Fibroblast of lung (primary cell): ENCODE results near the gene LIPG. TPM values are rescaled to one million over a fixed set of nuclear protein-coding genes. Genes with fewer than 3 reads are reported as not detected.

Experiments used
- DNase-seq, 2 donors: peaks; one replicate each; pipeline versions ENCODE4 v3.0.0 to v3.0.0-alpha.2; 2010; ENCODE audit warnings: low read depth in 2 of 2
- H2AFZ ChIP-seq: 2 replicates; pipeline ENCODE4 v1.5.1; 2012; ENCODE audit warnings: low read length, control low read depth, inconsistent platforms
- H3K27ac ChIP-seq: 2 replicates; pipeline ENCODE4 v1.5.1; 2011; ENCODE audit warnings: low read length, control low read depth; ENCODE audit not compliant: insufficient read depth
- H3K27me3 ChIP-seq: 2 replicates; pipeline ENCODE4 v1.5.1; 2011; ENCODE audit warnings: mild to moderate bottlenecking, low read length; ENCODE audit not compliant: control insufficient read depth, insufficient read depth
- H3K36me3 ChIP-seq: 2 replicates; pipeline ENCODE4 v1.5.1; 2011; ENCODE audit warnings: low read length; ENCODE audit not compliant: control insufficient read depth, insufficient read depth
- H3K4me1 ChIP-seq: 2 replicates; pipeline ENCODE4 v1.5.1; 2011; ENCODE audit warnings: low read length; ENCODE audit not compliant: control insufficient read depth, insufficient read depth; ENCODE audit errors: extremely low read depth
- H3K4me2 ChIP-seq: 2 replicates; pipeline ENCODE4 v1.5.1; 2011; ENCODE audit warnings: low read length, control low read depth; ENCODE audit not compliant: insufficient read depth; ENCODE audit errors: extremely low read depth
- H3K4me3 ChIP-seq, 4 experiments: fragments of 200-600 bp in 1 of 4; sonication (generic) in 1 of 4; replicated peaks in 1 of 4; 2 replicates each; pipeline ENCODE4 v1.5.1; 2011 to 2016; ENCODE audit warnings: low read length in 4 of 4, low read depth in 3 of 4, mild to moderate bottlenecking in 3 of 4, control low read depth in 2 of 4, inconsistent platforms in 1 of 4, mixed read lengths in 1 of 4; ENCODE audit not compliant: insufficient read depth in 1 of 4; ENCODE audit errors: control extremely low read depth in 1 of 4
- H3K79me2 ChIP-seq: 2 replicates; pipeline ENCODE4 v1.5.1; 2012; ENCODE audit warnings: mild to moderate bottlenecking, low read length, inconsistent platforms; ENCODE audit not compliant: control insufficient read depth, insufficient read depth
- H3K9ac ChIP-seq: 2 replicates; pipeline ENCODE4 v1.5.1; 2011; ENCODE audit warnings: mild to moderate bottlenecking, low read length, control low read depth; ENCODE audit not compliant: insufficient read depth
- H3K9me3 ChIP-seq: 2 replicates; pipeline ENCODE4 v1.5.1; 2012; ENCODE audit warnings: low read depth, low read length; ENCODE audit not compliant: control insufficient read depth, insufficient read depth
- H4K20me1 ChIP-seq: 2 replicates; pipeline ENCODE4 v1.5.1; 2011; ENCODE audit warnings: low read length; ENCODE audit not compliant: control insufficient read depth, insufficient read depth; ENCODE audit errors: extremely low read depth
- CTCF ChIP-seq, 2 donors: IDR thresholded peaks in 1 of 2; conservative IDR thresholded peaks in 1 of 2; 1 replicate in 1 of 2; 2 replicates in 1 of 2; pipeline ENCODE4 v1.5.1; 2011 to 2012; ENCODE audit warnings: low read length in 2 of 2, control low read depth in 1 of 2, inconsistent platforms in 1 of 2, low read depth in 1 of 2, mild to moderate bottlenecking in 1 of 2
- EZH2 ChIP-seq: IDR thresholded peaks from 2 replicates; pipeline ENCODE4 v1.5.1; 2012; ENCODE audit warnings: low read length, control low read depth, mild to moderate bottlenecking; ENCODE audit errors: missing control alignments
- polyA plus RNA-seq, 2 donors: library from polyadenylated mRNA; depleted of rRNA in 1 of 2; stranded (reverse) in 1 of 2; unstranded in 1 of 2; fragments of >200 nt; gene quantifications; 2 replicates each; pipeline ENCODE4 v1.2.1, GENCODE V29; 2011 to 2012; ENCODE audit warnings: missing spikeins in 1 of 2
- total RNA-seq: library from RNA; depleted of rRNA; stranded (reverse); fragments of >200 nt; gene quantifications from 2 replicates; pipeline ENCODE4 v1.2.1, GENCODE V29; 2014

LIPG gene
- total and polyA plus RNA-seq, 2 donors (not counting 1 experiment from before 2014, with no cell fraction given), result 0.30 to 0.50 TPM

- Histone ChIP-seq H3K79me2 (no peaks in the 10 kb centered on the region), H3K4me1 (no peaks in the 10 kb centered on the region), H2AFZ (no peak overlapping the region), H3K4me3 (no peak overlapping the region), H3K36me3 (no peaks in the 10 kb centered on the region), H3K27ac (no peak overlapping the region), H3K9ac (no peak overlapping the region), H4K20me1 (no peaks in the 10 kb centered on the region), H3K4me2 (no peak overlapping the region), H3K9me3 (no peaks in the 10 kb centered on the region), H3K27me3 (no peaks in the 10 kb centered on the region)
- no peak for DNase-seq
- no peak for TF ChIP-seq CTCF (conservative IDR thresholded peaks at IDR 0.05 in 1 of 2, IDR thresholded peaks at IDR 0.05 in 1 of 2; ENCODE audit: low read depth in 1 of 2, low read length in 2 of 2)
- TF ChIP-seq EZH2, result no peak
Measured at GRCh38 chr18:49524349-49524748, 37.5 kb upstream of the LIPG start.

GRCh38 chr18:49524951-49525350 is 36.9 kb upstream of the LIPG start:
- no peak for TF ChIP-seq EZH2
- TF ChIP-seq CTCF (conservative IDR thresholded peaks at IDR 0.05 in 1 of 2, IDR thresholded peaks at IDR 0.05 in 1 of 2; ENCODE audit: low read depth in 1 of 2, low read length in 2 of 2), result no peak
- no peaks in the 10 kb centered on the region for H4K20me1 ChIP-seq
- H3K9ac ChIP-seq, result no peak overlapping the region
- H3K27ac ChIP-seq, result no peak overlapping the region
- H3K79me2 ChIP-seq, result no peaks in the 10 kb centered on the region
- H3K9me3 ChIP-seq, result no peaks in the 10 kb centered on the region
- no peak overlapping the region for H2AFZ ChIP-seq
- no peak overlapping the region for H3K4me3 ChIP-seq
- H3K4me2 ChIP-seq, result no peak overlapping the region
- DNase-seq, result no peak
- no peaks in the 10 kb centered on the region for H3K36me3 ChIP-seq
- H3K4me1 ChIP-seq, result no peaks in the 10 kb centered on the region
- no peaks in the 10 kb centered on the region for H3K27me3 ChIP-seq

- Histone ChIP-seq H4K20me1 (no peaks in the 10 kb centered on the region), H3K27ac (no peak overlapping the region), H3K27me3 (no peaks in the 10 kb centered on the region), H3K79me2 (no peaks in the 10 kb centered on the region), H3K9me3 (no peaks in the 10 kb centered on the region), H3K4me3 (no peak overlapping the region), H2AFZ (no peak overlapping the region), H3K4me2 (no peak overlapping the region), H3K36me3 (no peaks in the 10 kb centered on the region), H3K9ac (no peak overlapping the region), H3K4me1 (no peaks in the 10 kb centered on the region)
- no peak for TF ChIP-seq CTCF (conservative IDR thresholded peaks at IDR 0.05 in 1 of 2, IDR thresholded peaks at IDR 0.05 in 1 of 2; ENCODE audit: low read depth in 1 of 2, low read length in 2 of 2)
- TF ChIP-seq EZH2, result no peak
- DNase-seq, result no peak
Measured at GRCh38 chr18:49525981-49526380, 35.9 kb upstream of the LIPG start.
